ENCODE measurements around the gene MTOR. TPM values are rescaled to one million over a fixed set of nuclear protein-coding genes. Genes with fewer than 3 reads are reported as not detected.

Gene MTOR
- total RNA-seq, 2 experiments from 2014 or later, result 55.9 to 57.5 TPM

GRCh38 chr1:11294951-11295350 lies 32.6 kb upstream of the MTOR start:
- H3K27ac Mint-ChIP-seq, result peak overlapping the region; percentile 89
- ATAC-seq (peak; percentile 62), DNase-seq (peak; percentile 41)
- peaks cover 43% of the 10 kb centered on the region for H3K36me3 Mint-ChIP-seq (ENCODE audit: low read depth)
- POLR2A ChIA-PET, result interaction anchor here (0.7 kb wide), 1 partner anchor 10 kb away, joined by 4 read pairs; no protein-coding TSS in a partner anchor
- H3K4me3 Mint-ChIP-seq, result no peak overlapping the region
- no peaks in the 10 kb centered on the region for H3K27me3 Mint-ChIP-seq (ENCODE audit: low read depth)
- H3K4me1 Mint-ChIP-seq (ENCODE audit: low read depth), result peaks cover 51% of the 10 kb centered on the region
- H3K9me3 Mint-ChIP-seq (ENCODE audit: insufficient read depth), result no peaks in the 10 kb centered on the region
- CTCF ChIA-PET, result interaction anchor here (0.7 to 3.6 kb wide), 4 partner anchors 12 to 257 kb away, joined by 3 to 17 read pairs (median 8); no protein-coding TSS in a partner anchor

- ChIA-PET POLR2A (no interaction called here), CTCF (interaction anchor here (3.6 kb wide), 1 partner anchor 52 kb away, joined by 17 read pairs; no protein-coding TSS in a partner anchor)
- peaks cover 48% of the 10 kb centered on the region for H3K36me3 Mint-ChIP-seq (ENCODE audit: low read depth)
- no peaks in the 10 kb centered on the region for H3K27me3 Mint-ChIP-seq (ENCODE audit: low read depth)
- H3K9me3 Mint-ChIP-seq (ENCODE audit: insufficient read depth), result no peaks in the 10 kb centered on the region
- H3K27ac Mint-ChIP-seq, result no peak overlapping the region
- peaks cover 51% of the 10 kb centered on the region for H3K4me1 Mint-ChIP-seq (ENCODE audit: low read depth)
- DNase-seq (no peak), ATAC-seq (no peak)
- no peak overlapping the region for H3K4me3 Mint-ChIP-seq
Observed at GRCh38 chr1:11293856-11294255, 31.5 kb upstream of the MTOR start.

GRCh38 chr1:11291049-11291448 lies 28.7 kb upstream of the MTOR start:
- CTCF ChIA-PET, result interaction anchor here (0.9 to 1.5 kb wide), 2 partner anchors 9 to 253 kb away, joined by 3 read pairs; no protein-coding TSS in a partner anchor

GRCh38 chr1:11289064-11289463 lies 26.7 kb upstream of the MTOR start:
- Mint-ChIP-seq H3K4me1 (ENCODE audit: low read depth) (peaks cover 44% of the 10 kb centered on the region), H3K4me3 (no peak overlapping the region), H3K9me3 (ENCODE audit: insufficient read depth) (no peaks in the 10 kb centered on the region), H3K27me3 (ENCODE audit: low read depth) (no peaks in the 10 kb centered on the region), H3K36me3 (ENCODE audit: low read depth) (peaks cover 61% of the 10 kb centered on the region), H3K27ac (no peak overlapping the region)
- no peak for ATAC-seq
- POLR2A ChIA-PET, result no interaction called here
- CTCF ChIA-PET, result interaction anchor here (0.8 to 1.1 kb wide), 2 partner anchors 9 to 13 kb away, joined by 3 read pairs; no protein-coding TSS in a partner anchor
- no peak for DNase-seq

More at GRCh38 chr1:11291049-11291448, 28.7 kb upstream of the MTOR start:
- peaks cover 44% of the 10 kb centered on the region for H3K4me1 Mint-ChIP-seq (ENCODE audit: low read depth)
- no peak overlapping the region for H3K4me3 Mint-ChIP-seq
- POLR2A ChIA-PET, result no interaction called here
- ATAC-seq (no peak), DNase-seq (no peak)
- H3K36me3 Mint-ChIP-seq (ENCODE audit: low read depth), result peaks cover 61% of the 10 kb centered on the region
- H3K9me3 Mint-ChIP-seq (ENCODE audit: insufficient read depth), result no peaks in the 10 kb centered on the region
- H3K27ac Mint-ChIP-seq, result no peak overlapping the region
- H3K27me3 Mint-ChIP-seq (ENCODE audit: low read depth), result no peaks in the 10 kb centered on the region

GRCh38 chr1:11286735-11287410 lies 24.5 kb upstream of the MTOR start:
- H3K4me3 Mint-ChIP-seq, result no peak overlapping the region
- H3K9me3 Mint-ChIP-seq (ENCODE audit: insufficient read depth), result no peaks in the 10 kb centered on the region
- POLR2A ChIA-PET, result no interaction called here
- no peaks in the 10 kb centered on the region for H3K27me3 Mint-ChIP-seq (ENCODE audit: low read depth)
- DNase-seq (no peak), ATAC-seq (no peak)
- CTCF ChIA-PET, result interaction anchor here (1.0 to 1.2 kb wide), 2 partner anchors 89 to 433 kb away, joined by 3 read pairs; no protein-coding TSS in a partner anchor
- H3K4me1 Mint-ChIP-seq (ENCODE audit: low read depth), result peaks cover 52% of the 10 kb centered on the region
- H3K36me3 Mint-ChIP-seq (ENCODE audit: low read depth), result peaks cover 70% of the 10 kb centered on the region
- H3K27ac Mint-ChIP-seq, result peak overlapping the region; percentile 85

- Mint-ChIP-seq H3K27me3 (ENCODE audit: low read depth) (no peaks in the 10 kb centered on the region), H3K27ac (peak overlapping the region; percentile 85), H3K9me3 (ENCODE audit: insufficient read depth) (no peaks in the 10 kb centered on the region), H3K36me3 (ENCODE audit: low read depth) (peaks cover 73% of the 10 kb centered on the region), H3K4me3 (peak overlapping the region; percentile 22), H3K4me1 (ENCODE audit: low read depth) (peaks cover 55% of the 10 kb centered on the region)
- DNase-seq (no peak), ATAC-seq (no peak)
- CTCF ChIA-PET, result interaction anchor here (1.0 to 1.2 kb wide), 2 partner anchors 88 to 433 kb away, joined by 3 read pairs; no protein-coding TSS in a partner anchor
- POLR2A ChIA-PET, result no interaction called here
Observed at GRCh38 chr1:11285883-11286734, 23.8 kb upstream of the MTOR start.

GRCh38 chr1:11284784-11285183 lies 22.4 kb upstream of the MTOR start:
- DNase-seq (no peak), ATAC-seq (peak; percentile 46)
- Mint-ChIP-seq H3K27ac (peak overlapping the region; percentile 85), H3K4me3 (peak overlapping the region; percentile 59), H3K4me1 (ENCODE audit: low read depth) (peaks cover 65% of the 10 kb centered on the region), H3K36me3 (ENCODE audit: low read depth) (peaks cover 77% of the 10 kb centered on the region), H3K9me3 (ENCODE audit: insufficient read depth) (no peaks in the 10 kb centered on the region), H3K27me3 (ENCODE audit: low read depth) (no peaks in the 10 kb centered on the region)
- ChIA-PET POLR2A (interaction anchor here (1.3 to 2.0 kb wide), 2 partner anchors 10 to 11 kb away, joined by 4 to 6 read pairs; partner anchors contain the start of gene UBIAD1), CTCF (interaction anchor here (2.0 to 3.0 kb wide), 2 partner anchors 11 to 44 kb away, joined by 6 to 12 read pairs; no protein-coding TSS in a partner anchor)

- Mint-ChIP-seq H3K27ac (peak overlapping the region; percentile 86), H3K9me3 (ENCODE audit: insufficient read depth) (no peaks in the 10 kb centered on the region), H3K27me3 (ENCODE audit: low read depth) (no peaks in the 10 kb centered on the region), H3K4me1 (ENCODE audit: low read depth) (peaks cover 77% of the 10 kb centered on the region), H3K36me3 (ENCODE audit: low read depth) (peaks cover 78% of the 10 kb centered on the region), H3K4me3 (no peak overlapping the region)
- no peak for DNase-seq
- ChIA-PET POLR2A (interaction anchor here (0.7 to 2.0 kb wide), 3 partner anchors 8 to 21 kb away, joined by 3 to 6 read pairs (median 6); partner anchors contain the start of genes MTOR and UBIAD1), CTCF (interaction anchor here (0.9 to 3.0 kb wide), 6 partner anchors 8 to 246 kb away, joined by 3 to 12 read pairs (median 6); partner anchors contain the start of gene MTOR)
- ATAC-seq, result no peak
Observed at GRCh38 chr1:11283151-11283550, 20.8 kb upstream of the MTOR start.

- ChIA-PET POLR2A (interaction anchor here (1.2 to 1.6 kb wide), 3 partner anchors 8 to 626 kb away, joined by 5 to 10 read pairs (median 6); partner anchors contain the start of genes MTOR and UBIAD1), CTCF (interaction anchor here (0.7 to 3.0 kb wide), 9 partner anchors 9 to 364 kb away, joined by 3 to 12 read pairs (median 3); partner anchors contain the start of genes MTOR, SRM and UBIAD1)
- Mint-ChIP-seq H3K9me3 (ENCODE audit: insufficient read depth) (no peaks in the 10 kb centered on the region), H3K27me3 (ENCODE audit: low read depth) (no peaks in the 10 kb centered on the region), H3K36me3 (ENCODE audit: low read depth) (peaks cover 79% of the 10 kb centered on the region), H3K4me1 (ENCODE audit: low read depth) (peaks cover 85% of the 10 kb centered on the region), H3K27ac (peak overlapping the region; percentile 86), H3K4me3 (peak overlapping the region; percentile 28)
- DNase-seq, result no peak
- ATAC-seq, result no peak
Observed at GRCh38 chr1:11281518-11282331, 19.4 kb upstream of the MTOR start.

GRCh38 chr1:11280719-11281376 lies 18.5 kb upstream of the MTOR start:
- Mint-ChIP-seq H3K4me3 (peak overlapping the region; percentile 28), H3K27ac (peak overlapping the region; percentile 86), H3K4me1 (ENCODE audit: low read depth) (peaks cover 85% of the 10 kb centered on the region), H3K9me3 (ENCODE audit: insufficient read depth) (no peaks in the 10 kb centered on the region), H3K27me3 (ENCODE audit: low read depth) (no peaks in the 10 kb centered on the region), H3K36me3 (ENCODE audit: low read depth) (peaks cover 78% of the 10 kb centered on the region)
- ChIA-PET POLR2A (interaction anchor here (1.2 to 1.6 kb wide), 3 partner anchors 7 to 627 kb away, joined by 5 to 10 read pairs (median 6); partner anchors contain the start of genes MTOR and UBIAD1), CTCF (interaction anchor here (0.7 to 1.7 kb wide), 11 partner anchors 8 to 628 kb away, joined by 3 to 6 read pairs (median 3); partner anchors contain the start of genes MTOR, SRM and UBIAD1)
- peak; percentile 58 for ATAC-seq
- DNase-seq, result peak; percentile 50

Data from activated CD8-positive, alpha-beta T cell treated with anti-CD3 and anti-CD28 coated beads, Interleukin-2, amount 10 ng/mL, durations not matched to agents 7 days and 5 days (primary cell).